AG10803 (cell line): ENCODE results near the gene PPIH.
"Not testable (repeated sequence)": the region's sequence is repeated elsewhere in the genome, so short reads cannot be mapped to it uniquely, and the experiment has no call there.

Experiments used
- DNase-seq: peaks from one replicate; pipeline ENCODE4 v3.0.0; 2010; ENCODE audit warnings: low read depth
- H3K4me3 ChIP-seq: 2 replicates; pipeline ENCODE4 v1.5.1; 2011; ENCODE audit warnings: mild to moderate bottlenecking, low read length, control low read depth
- TF ChIP-seq, protein P1 (sequence below): conservative IDR thresholded peaks from 2 replicates; pipeline ENCODE4 v1.5.1; 2011; ENCODE audit warnings: mild to moderate bottlenecking, low read length, control low read depth, inconsistent platforms

The PPIH gene

GRCh38 chr1:42692911-42693310 lies 34.7 kb downstream of the PPIH start:
- H3K4me3 ChIP-seq, result no peak overlapping the region
- no peak for DNase-seq
- TF ChIP-seq, protein P1, sequence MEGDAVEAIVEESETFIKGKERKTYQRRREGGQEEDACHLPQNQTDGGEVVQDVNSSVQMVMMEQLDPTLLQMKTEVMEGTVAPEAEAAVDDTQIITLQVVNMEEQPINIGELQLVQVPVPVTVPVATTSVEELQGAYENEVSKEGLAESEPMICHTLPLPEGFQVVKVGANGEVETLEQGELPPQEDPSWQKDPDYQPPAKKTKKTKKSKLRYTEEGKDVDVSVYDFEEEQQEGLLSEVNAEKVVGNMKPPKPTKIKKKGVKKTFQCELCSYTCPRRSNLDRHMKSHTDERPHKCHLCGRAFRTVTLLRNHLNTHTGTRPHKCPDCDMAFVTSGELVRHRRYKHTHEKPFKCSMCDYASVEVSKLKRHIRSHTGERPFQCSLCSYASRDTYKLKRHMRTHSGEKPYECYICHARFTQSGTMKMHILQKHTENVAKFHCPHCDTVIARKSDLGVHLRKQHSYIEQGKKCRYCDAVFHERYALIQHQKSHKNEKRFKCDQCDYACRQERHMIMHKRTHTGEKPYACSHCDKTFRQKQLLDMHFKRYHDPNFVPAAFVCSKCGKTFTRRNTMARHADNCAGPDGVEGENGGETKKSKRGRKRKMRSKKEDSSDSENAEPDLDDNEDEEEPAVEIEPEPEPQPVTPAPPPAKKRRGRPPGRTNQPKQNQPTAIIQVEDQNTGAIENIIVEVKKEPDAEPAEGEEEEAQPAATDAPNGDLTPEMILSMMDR, result no peak

DNA sequence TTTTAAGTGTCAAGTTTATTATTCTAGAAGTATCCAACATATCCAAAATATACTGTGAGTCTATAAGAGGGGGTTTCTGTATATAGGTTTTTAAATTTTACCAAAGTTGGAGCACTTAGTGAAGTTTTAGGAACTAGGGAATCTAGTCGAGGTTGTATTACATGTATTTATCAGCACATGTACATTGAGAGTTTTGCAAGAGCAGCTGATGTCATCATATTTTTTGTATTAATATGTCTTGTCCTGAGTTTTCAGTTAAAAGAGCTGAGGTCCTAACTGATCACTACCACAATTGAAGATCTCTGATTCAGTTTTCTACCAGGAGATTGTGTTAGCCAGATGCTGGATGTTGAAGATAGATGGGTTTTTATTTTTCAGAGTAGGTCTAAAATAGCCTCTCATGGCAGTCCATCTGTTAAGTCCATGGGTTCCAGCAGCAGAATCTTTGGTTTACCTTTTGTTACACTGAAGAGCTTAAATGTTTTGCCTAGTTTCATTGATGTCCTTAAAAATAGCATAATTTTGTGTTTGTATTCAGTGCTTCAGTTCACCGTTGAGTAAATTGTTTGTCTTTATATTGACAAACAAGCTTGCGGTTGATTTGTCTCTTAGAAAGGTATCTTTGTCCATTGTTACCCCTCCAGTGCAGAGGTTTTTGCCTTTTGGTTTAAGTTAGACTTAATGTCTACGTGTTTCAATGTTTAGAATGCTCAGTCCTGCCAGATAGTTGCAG lies 40.0 kb downstream of the PPIH start:
- TF ChIP-seq, protein P1, result no peak
- no peak overlapping the region for H3K4me3 ChIP-seq
- DNase-seq, result no peak

GRCh38 chr1:42700006-42700405 lies 41.8 kb downstream of the PPIH start:
- TF ChIP-seq, protein P1, result no peak

GRCh38 chr1:42703888-42704464 lies 45.8 kb downstream of the PPIH start:
- no peak for DNase-seq
- TF ChIP-seq, protein P1, result no peak
- no peak overlapping the region for H3K4me3 ChIP-seq

More at GRCh38 chr1:42700006-42700405, 41.8 kb downstream of the PPIH start:
- no peak for DNase-seq
- no peak overlapping the region for H3K4me3 ChIP-seq

DNA sequence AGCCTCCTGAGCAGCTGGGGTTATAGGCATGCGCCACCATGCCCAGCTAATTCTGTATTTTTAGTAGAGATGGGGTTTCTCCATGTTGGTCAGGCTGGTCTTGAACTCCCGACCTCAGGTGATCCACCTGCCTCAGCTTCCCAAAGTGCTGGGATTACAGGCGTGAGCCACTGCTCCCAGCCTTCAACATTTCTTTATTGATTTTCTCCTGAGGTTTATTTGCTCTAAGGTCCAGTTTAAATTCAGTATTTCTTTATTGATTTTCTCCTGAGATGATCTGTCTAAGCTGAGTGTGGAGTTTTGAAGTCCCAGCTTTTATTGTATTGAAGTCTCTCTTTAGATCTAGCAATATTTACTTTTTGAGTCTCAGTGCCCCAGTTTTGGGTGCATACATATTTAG lies 54.6 kb downstream of the PPIH start:
- not testable (repeated sequence) for DNase-seq, H3K4me3 ChIP-seq

GRCh38 chr1:42713293-42713692 lies 55.1 kb downstream of the PPIH start:
- no peak overlapping the region for H3K4me3 ChIP-seq
- no peak for DNase-seq
- TF ChIP-seq, protein P1, result no peak

GRCh38 chr1:42714441-42714840 lies 56.2 kb downstream of the PPIH start:
- not testable (repeated sequence) for DNase-seq, H3K4me3 ChIP-seq

- no peak overlapping the region for H3K4me3 ChIP-seq
- no peak for DNase-seq
- TF ChIP-seq, protein P1, result no peak
Observed at GRCh38 chr1:42720868-42721267, 62.6 kb downstream of the PPIH start.
